ENCODE measurements around the gene VTN. TPM values are rescaled to one million over a fixed set of nuclear protein-coding genes. Genes with fewer than 3 reads are reported as not detected.

Gene VTN
- total and polyA plus RNA-seq, 10 donors, result 0.84 to 4.0 (median 1.6) TPM

DNA sequence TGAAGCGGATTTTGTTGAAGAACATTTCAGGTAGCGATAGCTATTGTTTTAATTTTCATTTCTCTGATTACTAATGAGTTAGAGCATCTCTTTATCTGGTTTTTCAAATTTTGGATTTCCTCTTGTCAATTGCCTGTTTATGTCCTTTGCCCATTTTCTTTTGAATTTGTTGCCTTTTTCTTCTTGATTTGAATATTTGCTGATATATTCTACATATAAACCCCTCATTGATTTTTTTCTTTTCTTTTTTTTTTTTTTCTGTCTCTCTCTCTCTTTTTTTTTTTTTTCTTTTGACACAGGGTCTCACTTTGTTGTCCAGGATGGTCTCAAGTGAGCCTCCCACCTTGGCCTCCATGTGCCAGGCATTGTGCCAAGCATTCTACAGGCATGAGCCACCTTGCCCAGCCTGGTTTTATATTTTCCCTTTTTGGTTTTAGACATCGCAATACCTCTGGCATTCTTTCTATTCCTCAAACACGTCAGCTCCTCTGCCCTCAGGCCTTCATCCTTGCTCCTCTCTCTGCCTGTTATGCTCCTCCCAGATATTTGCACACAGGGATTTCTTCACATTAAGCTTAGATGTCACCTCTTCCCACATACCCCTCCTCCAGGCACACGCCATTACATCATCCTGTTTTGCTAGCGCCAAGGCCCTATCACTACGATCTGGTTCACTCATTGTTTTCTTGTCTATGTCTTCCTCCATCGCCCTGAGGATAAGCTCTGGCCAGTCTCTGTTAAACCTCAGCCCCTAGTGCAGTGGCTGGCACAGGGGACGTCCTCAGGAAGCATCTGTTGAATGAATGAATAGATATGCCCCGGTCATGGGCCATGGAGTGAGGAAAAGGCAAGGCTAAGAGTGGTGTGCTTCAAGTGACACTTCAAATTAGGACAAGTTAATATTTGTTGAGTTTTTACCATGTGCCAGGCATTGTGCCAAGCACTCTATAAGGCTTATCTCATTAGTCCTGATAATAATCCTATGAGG is 10.0 kb upstream of the VTN start:
- no peak for DNase-seq
- intact Hi-C loops (cut with DNase I; ENCODE audit: low total_unique reads), result no loop called here

DNA sequence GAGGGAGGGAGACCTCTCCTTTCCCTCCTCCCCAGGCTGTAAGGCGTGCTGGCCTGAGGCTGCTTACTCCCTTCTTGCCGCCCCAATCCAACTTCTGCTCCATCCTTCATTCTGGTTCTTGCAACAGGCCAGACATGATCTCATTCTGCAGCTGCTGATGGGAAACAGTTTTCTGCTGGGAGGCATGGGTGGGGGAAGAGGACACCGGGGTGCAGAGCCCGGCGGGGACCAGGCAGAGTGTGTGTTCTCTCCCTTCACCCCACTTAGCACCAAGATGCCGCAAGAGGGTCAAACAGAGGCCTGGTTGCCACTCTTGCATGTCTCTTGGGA is 2.8 kb upstream of the VTN start:
- Histone ChIP-seq H3K4me1 (peaks cover 10 to 44% (median 29%) of the 10 kb centered on the region in 6 donors), H3K9me3 (no peaks in the 10 kb centered on the region), H3K27ac (no peak overlapping the region), H3K27me3 (replicated peaks in 1 of 7) (peaks cover 0 to 18% (median 0%) of the 10 kb centered on the region in 7 donors), H3K4me3 (peak overlapping the region in 2 of 8 donors; percentile 75 to 88), H3K36me3 (peaks cover 0 to 5% (median 0%) of the 10 kb centered on the region in 6 donors)
- TF ChIP-seq POLR2A (IDR thresholded peaks at IDR 0.05) (no peak), POLR2AphosphoS5 (IDR thresholded peaks at IDR 0.05) (no peak)
- TF ChIP-seq, protein P1, sequence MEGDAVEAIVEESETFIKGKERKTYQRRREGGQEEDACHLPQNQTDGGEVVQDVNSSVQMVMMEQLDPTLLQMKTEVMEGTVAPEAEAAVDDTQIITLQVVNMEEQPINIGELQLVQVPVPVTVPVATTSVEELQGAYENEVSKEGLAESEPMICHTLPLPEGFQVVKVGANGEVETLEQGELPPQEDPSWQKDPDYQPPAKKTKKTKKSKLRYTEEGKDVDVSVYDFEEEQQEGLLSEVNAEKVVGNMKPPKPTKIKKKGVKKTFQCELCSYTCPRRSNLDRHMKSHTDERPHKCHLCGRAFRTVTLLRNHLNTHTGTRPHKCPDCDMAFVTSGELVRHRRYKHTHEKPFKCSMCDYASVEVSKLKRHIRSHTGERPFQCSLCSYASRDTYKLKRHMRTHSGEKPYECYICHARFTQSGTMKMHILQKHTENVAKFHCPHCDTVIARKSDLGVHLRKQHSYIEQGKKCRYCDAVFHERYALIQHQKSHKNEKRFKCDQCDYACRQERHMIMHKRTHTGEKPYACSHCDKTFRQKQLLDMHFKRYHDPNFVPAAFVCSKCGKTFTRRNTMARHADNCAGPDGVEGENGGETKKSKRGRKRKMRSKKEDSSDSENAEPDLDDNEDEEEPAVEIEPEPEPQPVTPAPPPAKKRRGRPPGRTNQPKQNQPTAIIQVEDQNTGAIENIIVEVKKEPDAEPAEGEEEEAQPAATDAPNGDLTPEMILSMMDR (IDR thresholded peaks at IDR 0.05 in 8 of 11, conservative IDR thresholded peaks at IDR 0.05 in 3 of 11), result no peak
- WGBS, 5 donors, result 88 to 97% (median 92%) methylated on average over 6 of the region's 6 CpGs
- intact Hi-C loops (cut with DNase I; ENCODE audit: low total_unique reads), result no loop called here
- no peak for DNase-seq

More for the DNA sequence above, 10.0 kb upstream of the VTN start:
- Histone ChIP-seq H3K9me3 (no peaks in the 10 kb centered on the region), H3K27me3 (replicated peaks in 1 of 7) (peaks cover 0 to 27% (median 0%) of the 10 kb centered on the region in 7 donors), H3K4me3 (no peak overlapping the region), H3K4me1 (peaks cover 10 to 39% (median 24%) of the 10 kb centered on the region in 6 donors), H3K27ac (no peak overlapping the region), H3K36me3 (peaks cover 0 to 7% (median 0%) of the 10 kb centered on the region in 6 donors)
- TF ChIP-seq POLR2A (IDR thresholded peaks at IDR 0.05) (no peak), POLR2AphosphoS5 (IDR thresholded peaks at IDR 0.05) (peak in 1 of 3 donors; percentile 63)
- 53 to 65% (median 60%) methylated on average over 10 of the region's 10 CpGs for WGBS, 5 donors

DNA sequence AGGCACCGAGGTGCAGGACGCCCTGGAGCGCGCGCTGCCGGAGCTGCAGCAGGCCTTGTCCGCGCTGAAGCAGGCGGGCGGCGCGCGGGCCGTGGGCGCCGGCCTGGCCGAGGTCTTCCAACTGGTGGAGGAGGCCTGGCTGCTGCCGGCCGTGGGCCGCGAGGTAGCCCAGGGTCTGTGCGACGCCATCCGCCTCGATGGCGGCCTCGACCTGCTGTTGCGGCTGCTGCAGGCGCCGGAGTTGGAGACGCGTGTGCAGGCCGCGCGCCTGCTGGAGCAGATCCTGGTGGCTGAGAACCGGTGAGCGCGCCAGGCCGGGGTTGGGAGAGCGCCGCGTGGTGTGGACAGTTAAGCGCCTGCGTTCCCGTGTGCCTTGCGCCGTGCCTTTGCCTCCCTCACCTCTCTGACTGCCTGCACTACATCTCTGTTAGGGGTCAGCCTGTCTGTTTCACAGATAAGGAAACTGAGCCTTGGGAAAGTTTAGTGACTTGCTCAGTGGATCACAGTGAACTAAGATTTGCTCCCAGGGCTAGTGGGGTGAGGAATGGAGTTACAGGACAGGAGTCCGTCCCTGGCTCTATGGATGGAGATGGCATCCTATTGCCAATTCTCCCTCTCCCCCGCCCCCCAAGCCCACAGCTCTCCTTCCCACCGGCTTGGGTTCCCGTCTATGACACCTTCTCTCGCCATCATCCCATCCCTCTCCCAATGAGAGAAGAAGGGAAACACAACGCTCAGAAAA is 2.3 kb upstream of the VTN start:
- peak in 1 of 3 donors; percentile 43 for TF ChIP-seq POLR2AphosphoS5 (IDR thresholded peaks at IDR 0.05)
- TF ChIP-seq, protein P1 (IDR thresholded peaks at IDR 0.05 in 8 of 11, conservative IDR thresholded peaks at IDR 0.05 in 3 of 11), result no peak
- H3K27ac ChIP-seq, result peak overlapping the region in 7 of 8 donors; percentile 63 to 86 (median 75)
- no peaks in the 10 kb centered on the region for H3K36me3 ChIP-seq
- no peaks in the 10 kb centered on the region for H3K9me3 ChIP-seq
- peak; percentile 79 for DNase-seq
- intact Hi-C loops (cut with DNase I; ENCODE audit: low total_unique reads), result no loop called here
- peak overlapping the region; percentile 50 to 88 (median 68) for H3K4me3 ChIP-seq
- 7 to 34% (median 11%) methylated on average over 11 to 53 of the region's 53 CpGs for WGBS, 5 donors
- peaks cover 10 to 44% (median 29%) of the 10 kb centered on the region in 6 donors for H3K4me1 ChIP-seq
- peaks cover 0 to 18% (median 0%) of the 10 kb centered on the region in 7 donors for H3K27me3 ChIP-seq (replicated peaks in 1 of 7)

DNA sequence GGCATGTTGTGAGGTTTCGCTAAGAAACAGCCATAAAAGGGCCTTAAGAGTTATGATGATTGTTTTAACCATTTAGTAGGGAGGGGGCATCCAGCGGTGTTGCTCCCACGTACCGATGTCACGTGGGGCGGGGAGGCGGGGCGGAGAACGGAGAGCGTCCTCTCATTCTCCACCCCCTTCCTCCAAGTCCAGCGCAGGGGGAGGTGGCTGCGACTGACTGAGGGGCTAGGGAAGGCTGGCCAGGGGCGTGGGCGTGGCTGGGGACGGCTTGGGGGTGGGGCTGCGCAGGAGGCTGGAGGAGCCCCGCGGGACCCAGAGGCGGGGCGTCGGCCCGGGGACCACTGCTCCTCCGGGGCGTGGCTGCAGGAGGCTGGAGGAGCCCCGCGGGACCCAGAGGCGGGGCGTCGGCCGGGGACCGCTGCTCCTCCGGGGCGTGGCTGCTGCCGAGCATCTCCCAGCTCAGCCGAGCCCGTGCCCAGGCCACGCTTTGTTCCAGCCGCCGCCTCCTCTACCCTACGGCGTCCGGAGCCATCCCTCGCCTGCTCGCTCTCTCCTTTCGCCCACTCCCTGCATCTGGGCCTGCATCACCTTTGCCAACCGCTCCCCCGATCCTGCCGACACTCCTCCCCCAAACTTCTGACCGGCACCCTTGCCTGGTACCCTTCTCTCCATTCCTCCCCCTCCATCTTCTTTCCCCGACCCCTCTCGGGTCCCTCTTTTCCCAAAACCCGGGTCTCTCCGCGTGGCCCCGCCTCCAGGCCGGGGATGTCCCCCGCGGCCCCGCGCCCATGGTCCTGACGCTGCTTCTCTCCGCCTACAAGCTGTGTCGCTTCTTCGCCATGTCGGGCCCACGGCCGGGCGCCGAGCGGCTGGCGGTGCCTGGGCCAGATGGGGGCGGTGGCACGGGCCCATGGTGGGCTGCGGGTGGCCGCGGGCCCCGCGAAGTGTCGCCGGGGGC is 1.4 kb upstream of the VTN start, which contains the start of gene SARM1:
SARM1 (plus strand) TSS at position 450 of the 958 bp plus-strand sequence; CDS start at position 789, 339 bp downstream.
- H3K4me3 ChIP-seq, result peak within 1 kb of the TSS; percentile 50 to 88 (median 68)
- DNase-seq, result peak; percentile 96
- H3K27ac ChIP-seq, result peak within 1 kb of the TSS; percentile 8 to 86 (median 72)
- intact Hi-C loops (cut with DNase I; ENCODE audit: low total_unique reads), result no loop called here
- H3K27me3 ChIP-seq (replicated peaks in 1 of 7), result peaks cover 0 to 18% (median 0%) of the 10 kb centered on the region in 7 donors
- H3K9me3 ChIP-seq, result no peaks in the 10 kb centered on the region
- H3K4me1 ChIP-seq, result peaks cover 10 to 44% (median 29%) of the 10 kb centered on the region in 6 donors
- 0 to 1% (median 0%) methylated on average over 53 to 80 of the region's 80 CpGs for WGBS, 5 donors
- no peaks in the 10 kb centered on the region for H3K36me3 ChIP-seq
- TF ChIP-seq POLR2AphosphoS5 (IDR thresholded peaks at IDR 0.05) (peak; percentile 59 to 67 (median 59)), POLR2A (IDR thresholded peaks at IDR 0.05) (no peak)
